ENCODE results near the gene ARHGAP6. TPM values are rescaled to one million over a fixed set of nuclear protein-coding genes. Genes with fewer than 3 reads are reported as not detected.
"Not testable (repeated sequence)": the region's sequence is repeated elsewhere in the genome, so short reads cannot be mapped to it uniquely, and the experiment has no call there.

The ARHGAP6 gene
- total RNA-seq, 1 donor: 5.4 TPM

GRCh38 chrX:11380187-11380844 is 285.4 kb downstream of the ARHGAP6 start:
- H3K4me3 ChIP-seq (ENCODE audit: low read length): no peak overlapping the region
- H3K4me1 ChIP-seq (ENCODE audit: insufficient read depth, low read length): no peaks in the 10 kb centered on the region
- H3K9me3 ChIP-seq (ENCODE audit: low read depth, low read length): no peaks in the 10 kb centered on the region
- H3K27me3 ChIP-seq (ENCODE audit: insufficient read depth, low read length): no peaks in the 10 kb centered on the region

DNA sequence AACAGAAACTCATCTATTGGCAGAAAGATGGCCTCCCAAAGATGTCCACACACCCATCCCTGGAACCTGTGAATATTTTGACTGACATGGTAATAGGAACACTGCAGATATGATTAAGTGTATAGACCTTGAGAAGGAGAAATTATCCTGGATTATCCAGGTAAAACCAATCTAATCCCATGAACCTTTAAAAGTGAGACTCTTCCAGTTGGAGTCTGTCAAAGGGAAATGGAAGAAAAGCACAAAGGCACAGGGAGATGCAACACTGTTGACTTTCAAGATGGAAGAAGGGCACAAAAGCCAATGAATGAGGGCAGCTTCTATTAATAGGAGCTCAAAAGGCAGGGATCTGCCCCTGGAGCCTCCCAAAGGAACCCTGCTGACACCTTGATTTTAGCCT is 289.6 kb downstream of the ARHGAP6 start:
- H3K27me3 ChIP-seq (ENCODE audit: insufficient read depth, low read length): no peaks in the 10 kb centered on the region
- H3K4me3 ChIP-seq (ENCODE audit: low read length): no peak overlapping the region
- no peaks in the 10 kb centered on the region for H3K9me3 ChIP-seq (ENCODE audit: low read depth, low read length)
- no peaks in the 10 kb centered on the region for H3K4me1 ChIP-seq (ENCODE audit: insufficient read depth, low read length)

DNA sequence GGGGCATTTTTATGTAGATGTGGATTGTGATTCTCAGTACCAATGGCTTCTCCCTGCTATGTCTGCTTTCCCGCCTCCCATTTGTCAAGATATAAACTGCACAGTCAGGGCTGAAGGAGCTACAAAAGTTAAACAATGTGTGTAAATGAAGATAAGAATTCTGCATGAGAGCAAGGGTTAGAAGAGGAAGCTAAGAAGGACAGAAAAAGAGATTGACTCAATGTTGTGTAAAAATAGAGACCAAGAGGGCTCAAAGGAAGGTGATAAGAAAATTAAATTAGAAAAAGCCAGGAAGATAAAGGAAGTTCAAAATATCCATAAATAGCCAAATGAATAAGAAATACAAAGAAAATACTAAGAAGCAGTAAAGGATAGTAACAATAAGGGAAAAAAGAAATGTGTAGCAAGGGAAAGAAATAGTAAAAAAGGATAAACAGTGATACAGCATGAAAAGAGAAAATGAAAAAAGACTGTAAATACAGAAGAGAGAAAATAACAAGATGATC is 290.1 kb downstream of the ARHGAP6 start:
- H3K9me3 ChIP-seq (ENCODE audit: low read depth, low read length): no peaks in the 10 kb centered on the region
- no peaks in the 10 kb centered on the region for H3K27me3 ChIP-seq (ENCODE audit: insufficient read depth, low read length)
- H3K4me3 ChIP-seq (ENCODE audit: low read length): no peak overlapping the region
- no peaks in the 10 kb centered on the region for H3K4me1 ChIP-seq (ENCODE audit: insufficient read depth, low read length)

DNA sequence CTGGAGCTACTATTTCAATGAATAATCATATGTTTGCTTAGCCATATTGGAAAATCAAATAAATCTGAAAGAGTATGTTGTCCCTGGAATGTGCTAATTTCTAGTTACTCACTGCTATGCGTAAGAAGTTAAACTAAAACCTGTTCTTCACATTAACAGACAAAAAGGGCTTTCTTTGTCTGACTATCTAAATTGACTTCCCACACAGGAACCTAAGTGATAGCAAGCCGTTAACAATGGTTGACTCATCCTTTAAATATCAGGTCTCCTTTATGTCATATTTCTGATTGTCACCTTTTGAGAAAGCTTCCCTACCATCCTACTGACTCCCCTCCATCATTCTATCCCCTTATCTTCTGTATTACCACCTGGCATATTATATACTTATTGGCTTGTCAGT is 291.1 kb downstream of the ARHGAP6 start:
- Histone ChIP-seq H3K9me3 (ENCODE audit: low read depth, low read length) (no peaks in the 10 kb centered on the region), H3K27me3 (ENCODE audit: insufficient read depth, low read length) (no peaks in the 10 kb centered on the region), H3K4me1 (ENCODE audit: insufficient read depth, low read length) (no peaks in the 10 kb centered on the region), H3K4me3 (ENCODE audit: low read length) (no peak overlapping the region)

DNA sequence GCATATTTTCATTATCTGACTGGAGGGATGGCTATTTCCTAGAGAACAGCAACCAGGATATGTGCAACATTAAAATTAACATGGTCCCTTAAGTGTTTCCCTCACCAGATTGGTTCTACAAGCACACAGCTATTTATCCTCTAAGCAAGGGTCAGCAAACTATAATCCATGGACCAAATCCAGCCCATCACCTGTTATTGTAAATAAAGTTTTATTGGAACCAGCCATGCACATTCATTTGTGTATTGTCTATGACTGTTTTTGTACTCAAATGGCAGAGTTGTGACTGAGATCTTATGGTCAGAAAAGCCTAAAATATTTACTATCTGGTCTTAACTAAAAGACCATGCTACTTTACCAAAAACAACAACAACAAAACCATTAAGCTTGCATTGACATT is 294.6 kb downstream of the ARHGAP6 start:
- no peaks in the 10 kb centered on the region for H3K27me3 ChIP-seq (ENCODE audit: insufficient read depth, low read length)
- H3K9me3 ChIP-seq (ENCODE audit: low read depth, low read length): no peaks in the 10 kb centered on the region
- H3K4me1 ChIP-seq (ENCODE audit: insufficient read depth, low read length): no peaks in the 10 kb centered on the region
- no peak overlapping the region for H3K4me3 ChIP-seq (ENCODE audit: low read length)

DNA sequence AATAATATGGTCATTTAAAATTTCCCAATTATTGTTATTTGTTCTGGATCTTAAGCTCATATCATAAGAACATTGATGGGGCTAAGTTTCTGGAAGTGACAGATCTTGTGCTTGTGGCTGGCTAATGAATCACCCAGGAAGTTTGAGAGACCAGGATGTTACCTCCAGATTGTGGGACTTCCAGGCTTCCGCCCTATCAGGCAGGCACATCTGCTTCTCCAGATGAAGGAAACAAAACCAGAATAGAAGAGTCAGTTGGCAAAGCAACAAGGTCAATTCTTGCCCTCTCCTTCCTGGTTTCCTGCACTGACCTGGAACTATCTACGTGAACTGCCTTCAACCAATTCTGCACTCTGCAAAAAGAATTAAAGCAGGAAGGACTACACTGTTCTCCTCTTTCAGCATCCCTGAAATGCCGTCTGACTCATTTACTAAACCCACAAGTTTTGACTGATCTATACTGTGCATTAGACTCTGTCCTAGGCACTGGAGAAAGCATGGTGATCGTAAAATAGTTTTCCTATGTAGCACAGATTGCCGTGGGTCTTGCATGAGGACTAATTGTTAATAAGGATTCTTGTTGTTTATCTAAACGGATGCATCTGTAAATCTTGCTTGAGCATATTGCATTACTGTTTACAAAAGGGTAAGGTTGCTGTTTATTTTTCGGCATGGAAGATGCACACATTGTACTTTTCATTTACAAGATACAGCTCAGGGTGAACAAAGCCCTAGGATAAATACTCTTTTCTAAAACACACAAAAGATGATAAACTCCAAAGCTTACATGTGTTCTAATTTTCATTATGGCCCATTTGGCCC is 297.9 kb downstream of the ARHGAP6 start:
- Histone ChIP-seq H3K4me1 (ENCODE audit: insufficient read depth, low read length) (no peaks in the 10 kb centered on the region), H3K4me3 (ENCODE audit: low read length) (no peak overlapping the region), H3K9me3 (ENCODE audit: low read depth, low read length) (no peaks in the 10 kb centered on the region), H3K27me3 (ENCODE audit: insufficient read depth, low read length) (no peaks in the 10 kb centered on the region)

GRCh38 chrX:11366998-11367595 is 298.6 kb downstream of the ARHGAP6 start:
- no peaks in the 10 kb centered on the region for H3K27me3 ChIP-seq (ENCODE audit: insufficient read depth, low read length)
- no peaks in the 10 kb centered on the region for H3K4me1 ChIP-seq (ENCODE audit: insufficient read depth, low read length)
- H3K9me3 ChIP-seq (ENCODE audit: low read depth, low read length): no peaks in the 10 kb centered on the region
- no peak overlapping the region for H3K4me3 ChIP-seq (ENCODE audit: low read length)

GRCh38 chrX:11365426-11365825 is 300.3 kb downstream of the ARHGAP6 start:
- Histone ChIP-seq H3K9me3 (ENCODE audit: low read depth, low read length) (no peaks in the 10 kb centered on the region), H3K27me3 (ENCODE audit: insufficient read depth, low read length) (no peaks in the 10 kb centered on the region), H3K4me1 (ENCODE audit: insufficient read depth, low read length) (no peaks in the 10 kb centered on the region), H3K4me3 (ENCODE audit: low read length) (no peak overlapping the region)

DNA sequence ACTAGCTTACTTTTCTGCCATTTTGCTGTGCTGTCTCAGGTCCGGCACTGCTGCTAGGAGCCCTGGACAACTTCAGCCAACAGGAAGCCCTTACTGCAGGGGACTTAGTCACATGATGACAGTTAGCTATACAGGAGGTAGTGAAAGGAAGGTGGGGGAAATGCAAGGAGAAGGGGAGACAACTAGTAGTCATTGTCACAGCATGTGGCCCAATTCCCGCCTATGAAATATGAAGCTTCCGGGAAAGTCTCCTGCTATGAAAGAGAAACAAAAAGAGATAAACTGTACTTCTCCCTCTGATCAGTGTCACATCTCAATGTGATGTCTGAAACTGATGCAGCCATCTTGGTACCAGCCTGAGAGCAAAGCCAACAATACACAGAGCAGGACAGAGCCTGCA is 300.9 kb downstream of the ARHGAP6 start:
- Histone ChIP-seq H3K4me3 (ENCODE audit: low read length) (no peak overlapping the region), H3K4me1 (ENCODE audit: insufficient read depth, low read length) (no peaks in the 10 kb centered on the region), H3K27me3 (ENCODE audit: insufficient read depth, low read length) (no peaks in the 10 kb centered on the region), H3K9me3 (ENCODE audit: low read depth, low read length) (no peaks in the 10 kb centered on the region)

GRCh38 chrX:11363825-11364224 is 301.9 kb downstream of the ARHGAP6 start:
- H3K27me3 ChIP-seq (ENCODE audit: insufficient read depth, low read length); H3K9me3 ChIP-seq (ENCODE audit: low read depth, low read length); H3K4me1 ChIP-seq (ENCODE audit: insufficient read depth, low read length); H3K4me3 ChIP-seq (ENCODE audit: low read length): not testable (repeated sequence)

DNA sequence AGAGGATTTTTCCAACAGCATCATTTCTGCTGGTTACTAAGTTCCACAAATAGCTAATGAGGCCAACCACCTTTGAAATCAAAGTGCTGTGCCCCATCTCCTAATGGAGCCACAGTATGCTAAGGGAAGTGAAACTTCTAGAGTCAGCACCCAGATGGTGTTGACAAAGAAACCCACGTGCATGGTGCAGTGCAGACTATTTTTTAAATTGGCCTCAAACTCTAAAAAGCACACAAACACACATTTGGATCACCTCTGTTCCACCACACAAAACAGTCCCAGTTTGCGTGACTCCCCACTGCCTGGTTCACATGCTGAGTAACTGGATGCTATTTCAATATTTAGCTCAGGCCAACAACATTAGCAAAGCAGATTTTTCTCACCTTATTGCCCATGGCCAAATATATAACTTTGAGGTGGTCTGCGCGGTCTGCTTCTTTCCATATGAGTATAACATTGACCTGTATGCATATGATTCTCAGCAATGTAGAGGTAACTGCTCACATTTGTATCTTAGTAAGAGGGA is 302.6 kb downstream of the ARHGAP6 start:
- H3K9me3 ChIP-seq (ENCODE audit: low read depth, low read length): no peaks in the 10 kb centered on the region
- no peak overlapping the region for H3K4me3 ChIP-seq (ENCODE audit: low read length)
- no peaks in the 10 kb centered on the region for H3K4me1 ChIP-seq (ENCODE audit: insufficient read depth, low read length)
- H3K27me3 ChIP-seq (ENCODE audit: insufficient read depth, low read length): no peaks in the 10 kb centered on the region

DNA sequence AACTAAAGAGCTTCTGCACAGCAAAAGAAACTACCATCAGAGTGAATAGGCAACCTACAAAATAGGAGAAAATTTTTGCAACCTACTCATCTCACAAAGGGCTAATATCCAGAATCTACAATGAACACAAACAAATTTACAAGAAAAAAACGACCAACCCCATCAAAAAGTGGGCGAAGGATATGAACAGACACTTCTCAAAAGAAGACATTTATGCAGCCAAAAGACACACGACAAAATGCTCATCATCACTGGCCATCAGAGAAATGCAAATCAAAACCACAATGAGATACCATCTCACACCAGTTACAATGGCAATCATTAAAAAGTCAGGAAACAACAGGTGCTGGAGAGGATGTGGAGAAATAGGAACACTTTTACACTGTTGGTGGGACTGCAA is 304.1 kb downstream of the ARHGAP6 start:
- not testable (repeated sequence) for H3K4me1 ChIP-seq (ENCODE audit: insufficient read depth, low read length); H3K9me3 ChIP-seq (ENCODE audit: low read depth, low read length); H3K4me3 ChIP-seq (ENCODE audit: low read length); H3K27me3 ChIP-seq (ENCODE audit: insufficient read depth, low read length)

DNA sequence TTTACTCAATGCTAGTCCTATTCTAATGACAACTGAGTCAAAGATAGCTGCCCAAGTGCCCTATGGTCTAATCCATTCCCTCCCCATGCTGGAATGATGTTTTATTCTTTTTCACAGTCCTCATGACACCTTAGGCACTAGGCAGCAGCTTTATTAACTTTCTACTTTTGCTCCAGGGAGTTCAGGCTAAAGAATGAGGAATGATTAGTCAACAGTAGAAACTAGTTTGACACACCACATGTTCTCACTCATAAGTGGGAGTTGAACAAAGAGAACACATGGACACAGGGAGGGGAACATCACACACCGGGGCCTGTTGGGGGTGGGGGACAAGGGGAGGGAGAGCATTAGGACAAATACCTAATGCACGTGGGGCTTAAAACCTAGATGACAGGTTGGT is 309.8 kb downstream of the ARHGAP6 start:
- not testable (repeated sequence) for H3K9me3 ChIP-seq (ENCODE audit: low read depth, low read length); H3K4me3 ChIP-seq (ENCODE audit: low read length); H3K4me1 ChIP-seq (ENCODE audit: insufficient read depth, low read length)

GRCh38 chrX:11355259-11355909 is 310.3 kb downstream of the ARHGAP6 start:
- H3K4me3 ChIP-seq (ENCODE audit: low read length): no peak overlapping the region
- H3K4me1 ChIP-seq (ENCODE audit: insufficient read depth, low read length): peaks cover 6% of the 10 kb centered on the region
- no peaks in the 10 kb centered on the region for H3K27me3 ChIP-seq (ENCODE audit: insufficient read depth, low read length)

More for the DNA sequence above, 309.8 kb downstream of the ARHGAP6 start:
- not testable (repeated sequence) for H3K27me3 ChIP-seq (ENCODE audit: insufficient read depth, low read length)

GRCh38 chrX:11352296-11352741 is 313.4 kb downstream of the ARHGAP6 start:
- Histone ChIP-seq H3K9me3 (ENCODE audit: low read depth, low read length) (no peaks in the 10 kb centered on the region), H3K4me1 (ENCODE audit: insufficient read depth, low read length) (peaks cover 6% of the 10 kb centered on the region), H3K4me3 (ENCODE audit: low read length) (no peak overlapping the region), H3K27me3 (ENCODE audit: insufficient read depth, low read length) (no peaks in the 10 kb centered on the region)

More at GRCh38 chrX:11355259-11355909, 310.3 kb downstream of the ARHGAP6 start:
- no peaks in the 10 kb centered on the region for H3K9me3 ChIP-seq (ENCODE audit: low read depth, low read length)

Measured in mononuclear cell (primary cell).